Epidermal melanocyte (primary cell): ENCODE data around the gene ZNF425.
"Not testable (repeated sequence)": the region's sequence is repeated elsewhere in the genome, so short reads cannot be mapped to it uniquely, and the experiment has no call there.

Experiments used
- DNase-seq: peaks from one replicate; pipeline ENCODE4 v3.0.0; 2011; ENCODE audit warnings: low spot score; ENCODE audit not compliant: insufficient read length

Gene ZNF425

GRCh38 chr7:149125863-149126661 is at the start of gene ZNF425:
TSS of gene ZNF425 (minus strand) at chr7:149126324. CDS start at chr7:149126213, 111 bp downstream.
- DNase-seq: peak; percentile 88

- no peak for DNase-seq
Observed at GRCh38 chr7:149175150-149175549, 49.0 kb upstream of the ZNF425 start.

GRCh38 chr7:149172534-149172920 is 46.4 kb upstream of the ZNF425 start:
- DNase-seq: no peak

GRCh38 chr7:149171892-149172533 is 45.9 kb upstream of the ZNF425 start:
- DNase-seq: no peak

- DNase-seq: no peak
Observed at GRCh38 chr7:149166630-149167352, 40.7 kb upstream of the ZNF425 start.

GRCh38 chr7:149166142-149166541 is 40.0 kb upstream of the ZNF425 start:
- DNase-seq: no peak

GRCh38 chr7:149161241-149161848 is 35.2 kb upstream of the ZNF425 start:
- DNase-seq: no peak

GRCh38 chr7:149156898-149157297 is 30.8 kb upstream of the ZNF425 start:
- no peak for DNase-seq

GRCh38 chr7:149154056-149154455 is 27.9 kb upstream of the ZNF425 start:
- DNase-seq: no peak

GRCh38 chr7:149153346-149153745 is 27.2 kb upstream of the ZNF425 start:
- DNase-seq: no peak

- DNase-seq: no peak
Observed at GRCh38 chr7:149150981-149151380, 24.9 kb upstream of the ZNF425 start.

GRCh38 chr7:149147752-149148653 is 21.9 kb upstream of the ZNF425 start:
- peak; percentile 51 for DNase-seq

GRCh38 chr7:149147072-149147751 is 21.1 kb upstream of the ZNF425 start, which contains the start of gene ZNF398:
TSS of gene ZNF398 (plus strand) at chr7:149147453. CDS start at chr7:149147743, 290 bp downstream.
- DNase-seq: peak; percentile 88

GRCh38 chr7:149145031-149145845 is 19.1 kb upstream of the ZNF425 start:
- DNase-seq: no peak

- DNase-seq: not testable (repeated sequence)
Observed at GRCh38 chr7:149144436-149144922, 18.4 kb upstream of the ZNF425 start.

- no peak for DNase-seq
Observed at GRCh38 chr7:149141893-149142292, 15.8 kb upstream of the ZNF425 start.

GRCh38 chr7:149140831-149141230 is 14.7 kb upstream of the ZNF425 start:
- DNase-seq: no peak

GRCh38 chr7:149136118-149136517 is 10.0 kb upstream of the ZNF425 start:
- DNase-seq: no peak
